Activated naive CD8-positive, alpha-beta T cell treated with anti-CD3 and anti-CD28 coated beads for 36 hours (primary cell): ENCODE measurements around the gene CHAD. TPM values are rescaled to one million over a fixed set of nuclear protein-coding genes. Genes with fewer than 3 reads are reported as not detected.
"Not testable (repeated sequence)": the region's sequence is repeated elsewhere in the genome, so short reads cannot be mapped to it uniquely, and the experiment has no call there.

ENCODE experiments used
- DNase-seq: peaks from one replicate; pipeline ENCODE4 v3.0.0; 2021
- H3K27ac Mint-ChIP-seq: one replicate; pipeline ENCODE4 v1.8.0; 2022; ENCODE audit warnings: mild to moderate bottlenecking, moderate library complexity, mixed read lengths
- H3K27me3 Mint-ChIP-seq: one replicate; pipeline ENCODE4 v1.8.0; 2022; ENCODE audit warnings: mild to moderate bottlenecking, mixed read lengths
- H3K36me3 Mint-ChIP-seq: one replicate; pipeline ENCODE4 v1.8.0; 2021; ENCODE audit warnings: mild to moderate bottlenecking, mixed read lengths
- H3K4me1 Mint-ChIP-seq: one replicate; pipeline ENCODE4 v1.8.0; 2021; ENCODE audit warnings: mixed read lengths
- H3K4me3 Mint-ChIP-seq: one replicate; pipeline ENCODE4 v1.8.0; 2022; ENCODE audit warnings: mild to moderate bottlenecking, moderate library complexity, mixed read lengths
- H3K9me3 Mint-ChIP-seq: one replicate; pipeline ENCODE4 v1.8.0; 2022; ENCODE audit warnings: mixed read lengths
- total RNA-seq, 2 experiments: library from RNA; stranded (reverse); gene quantifications; one replicate each; pipeline ENCODE4 v1.2.3, GENCODE V29; 2021

The CHAD gene
- total RNA-seq, 2 experiments from 2014 or later = not detected

GRCh38 chr17:50423553-50424159 lies 45.0 kb downstream of the CHAD start:
- Mint-ChIP-seq H3K9me3 (peaks cover 3% of the 10 kb centered on the region), H3K4me3 (no peak overlapping the region), H3K4me1 (peaks cover 34% of the 10 kb centered on the region), H3K27me3 (no peaks in the 10 kb centered on the region), H3K36me3 (peaks cover 5% of the 10 kb centered on the region), H3K27ac (no peak overlapping the region)
- DNase-seq = no peak

DNA sequence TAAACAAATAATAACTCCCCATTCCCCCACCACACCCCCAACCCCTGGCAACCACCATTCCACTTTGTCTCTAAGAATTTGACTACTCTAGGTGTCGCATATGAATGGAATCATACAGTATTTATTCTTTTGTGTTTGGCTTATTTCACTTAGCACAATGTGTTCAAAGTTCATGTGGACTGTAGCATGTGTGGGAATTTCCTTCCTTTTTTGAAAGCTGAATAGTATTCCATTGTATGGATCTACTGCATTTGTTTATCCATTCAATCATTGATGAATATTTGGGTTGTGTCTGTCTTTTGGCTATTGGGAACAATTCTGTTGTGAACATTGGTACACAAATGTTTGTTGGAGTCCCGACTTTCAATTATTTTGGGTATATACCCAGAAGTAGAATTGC lies 45.9 kb downstream of the CHAD start:
- no peak overlapping the region for H3K4me3 Mint-ChIP-seq

DNA sequence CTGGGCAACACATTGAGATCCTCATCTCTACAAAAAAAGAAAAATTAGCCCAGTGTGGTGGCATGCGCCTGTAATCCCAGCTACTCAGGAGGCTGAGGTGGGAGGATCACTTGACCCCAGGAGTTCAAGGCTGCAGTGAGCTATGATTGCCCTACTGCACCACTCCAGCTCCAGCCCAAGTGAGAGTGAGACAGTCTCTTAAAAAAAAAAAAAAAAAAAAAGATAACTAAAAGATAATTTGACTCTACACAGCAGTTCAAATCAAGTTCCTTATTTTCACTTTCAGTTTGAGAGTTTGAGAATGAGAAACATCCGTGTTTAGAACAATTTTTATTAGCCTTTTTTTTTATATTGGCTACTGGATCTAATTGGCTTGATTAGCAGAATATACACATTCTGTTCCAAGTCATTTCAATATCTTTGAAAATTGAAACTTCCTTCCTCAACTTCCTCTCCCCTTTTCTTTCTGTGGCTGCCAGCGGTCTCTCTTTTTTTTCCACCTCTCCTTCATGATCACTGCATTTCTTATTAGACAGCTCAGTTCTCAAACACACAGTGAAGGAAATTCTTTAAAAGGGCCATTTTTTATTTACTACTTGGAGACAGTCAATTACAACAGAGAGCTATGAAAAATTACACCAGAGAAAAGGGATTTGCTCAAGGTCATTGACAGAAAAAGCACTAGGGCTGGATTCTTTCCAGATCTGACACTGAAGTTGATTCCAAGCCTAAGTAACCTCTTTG lies 47.2 kb downstream of the CHAD start:
- DNase-seq = no peak
- peak overlapping the region; percentile 86 for H3K27ac Mint-ChIP-seq
- H3K27me3 Mint-ChIP-seq = no peaks in the 10 kb centered on the region
- H3K9me3 Mint-ChIP-seq = peaks cover 3% of the 10 kb centered on the region
- H3K36me3 Mint-ChIP-seq = peaks cover 5% of the 10 kb centered on the region
- H3K4me3 Mint-ChIP-seq = peak overlapping the region; percentile 72
- H3K4me1 Mint-ChIP-seq = peaks cover 29% of the 10 kb centered on the region

More for the DNA sequence above, 45.9 kb downstream of the CHAD start:
- H3K9me3 Mint-ChIP-seq = peaks cover 3% of the 10 kb centered on the region
- no peaks in the 10 kb centered on the region for H3K27me3 Mint-ChIP-seq
- DNase-seq = no peak
- H3K4me1 Mint-ChIP-seq = peaks cover 34% of the 10 kb centered on the region
- peaks cover 5% of the 10 kb centered on the region for H3K36me3 Mint-ChIP-seq
- no peak overlapping the region for H3K27ac Mint-ChIP-seq

GRCh38 chr17:50420419-50421112 lies 48.1 kb downstream of the CHAD start:
- no peak for DNase-seq
- H3K4me3 Mint-ChIP-seq = no peak overlapping the region
- H3K27ac Mint-ChIP-seq = peak overlapping the region; percentile 86
- peaks cover 5% of the 10 kb centered on the region for H3K36me3 Mint-ChIP-seq
- H3K9me3 Mint-ChIP-seq = peaks cover 3% of the 10 kb centered on the region
- no peaks in the 10 kb centered on the region for H3K27me3 Mint-ChIP-seq
- peaks cover 27% of the 10 kb centered on the region for H3K4me1 Mint-ChIP-seq

GRCh38 chr17:50419577-50419976 lies 49.1 kb downstream of the CHAD start:
- H3K27ac Mint-ChIP-seq = peak overlapping the region; percentile 30
- not testable (repeated sequence) for H3K36me3 Mint-ChIP-seq, H3K27me3 Mint-ChIP-seq, H3K4me3 Mint-ChIP-seq, DNase-seq, H3K9me3 Mint-ChIP-seq
- H3K4me1 Mint-ChIP-seq = peaks cover 23% of the 10 kb centered on the region

DNA sequence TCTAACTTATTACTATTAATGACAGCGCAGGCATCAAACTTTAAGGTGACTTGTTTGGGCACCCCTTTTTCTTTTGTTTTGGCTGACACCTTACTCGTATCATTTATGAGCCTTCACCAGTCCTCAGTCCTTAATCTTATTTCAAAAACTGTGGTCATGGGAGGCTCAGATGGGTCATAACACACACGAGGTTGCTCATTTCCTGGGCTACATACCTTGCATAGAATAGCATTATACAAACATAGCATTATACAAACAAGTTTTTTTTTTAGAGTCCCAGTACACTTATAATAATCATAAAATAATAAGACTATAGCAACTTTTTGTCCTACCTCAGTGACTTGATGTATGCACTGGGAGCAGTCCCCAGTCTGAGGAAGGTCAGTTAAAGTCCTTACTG lies 53.9 kb downstream of the CHAD start:
- H3K36me3 Mint-ChIP-seq = peaks cover 5% of the 10 kb centered on the region
- no peak overlapping the region for H3K4me3 Mint-ChIP-seq
- peaks cover 3% of the 10 kb centered on the region for H3K9me3 Mint-ChIP-seq

More for the DNA sequence above, 53.9 kb downstream of the CHAD start:
- H3K27me3 Mint-ChIP-seq = no peaks in the 10 kb centered on the region
- no peak for DNase-seq
- peaks cover 4% of the 10 kb centered on the region for H3K4me1 Mint-ChIP-seq
- H3K27ac Mint-ChIP-seq = no peak overlapping the region

Other genes with a start within 250 kb of the CHAD start
- not detected for gene TMEM92, start 194.4 kb downstream of the CHAD start, total RNA-seq
- gene XYLT2, start 122.8 kb downstream of the CHAD start, total RNA-seq = 10 to 100 TPM; 17.7 to 19.6 TPM
- gene MRPL27, start 95.7 kb downstream of the CHAD start, total RNA-seq = 10 to 100 TPM; 72.1 to 75.1 TPM
- 10 to 100 TPM; 34.0 to 34.4 TPM for gene EME1, start 95.7 kb downstream of the CHAD start, total RNA-seq
- 100 to 1,000 TPM; 110 to 112 TPM for gene LRRC59, start 71.4 kb downstream of the CHAD start, total RNA-seq
- 1 to 10 TPM; 9.2 to 9.7 TPM for gene ACSF2, start 42.7 kb downstream of the CHAD start, total RNA-seq
- gene RSAD1, start 10.0 kb upstream of the CHAD start, total RNA-seq = 10 to 100 TPM; 36.5 to 37.0 TPM
- 1 to 10 TPM in 1 of 2 experiments, under 1 TPM in 1; 0.56 to 1.1 TPM for gene MYCBPAP, start 39.6 kb upstream of the CHAD start, total RNA-seq
- not detected for gene EPN3, start 63.9 kb upstream of the CHAD start, total RNA-seq
- 10 to 100 TPM; 32.4 to 36.3 TPM for gene SPATA20, start 78.3 kb upstream of the CHAD start, total RNA-seq
- gene CACNA1G, start 91.8 kb upstream of the CHAD start, total RNA-seq = under 1 TPM in 1 of 2 experiments, not detected in 1; 0.06 TPM
- not detected for gene ABCC3, start 166.0 kb upstream of the CHAD start, total RNA-seq
- gene ANKRD40, start 239.0 kb upstream of the CHAD start, total RNA-seq = 10 to 100 TPM; 39.5 to 40.2 TPM